GM12872 (cell line): ENCODE results near the gene PFN1.

ENCODE experiments used
- CTCF ChIP-seq: IDR thresholded peaks from 3 replicates; pipeline ENCODE4 v1.5.1; 2011; ENCODE audit warnings: low read depth, mild to moderate bottlenecking, low read length, moderate library complexity; ENCODE audit not compliant: insufficient read depth

Gene PFN1

GRCh38 chr17:4897785-4898184 lies 50.5 kb downstream of the PFN1 start:
- no peak for TF ChIP-seq CTCF

- TF ChIP-seq CTCF: no peak
Observed at GRCh38 chr17:4897198-4897687, 51.1 kb downstream of the PFN1 start.

- TF ChIP-seq CTCF: no peak
Observed at GRCh38 chr17:4896332-4897197, 51.8 kb downstream of the PFN1 start.

- no peak for TF ChIP-seq CTCF
Observed at GRCh38 chr17:4895657-4896331, 52.5 kb downstream of the PFN1 start.
